ENCODE results near the gene KRT36. TPM values are rescaled to one million over a fixed set of nuclear protein-coding genes. Genes with fewer than 3 reads are reported as not detected.

Gene KRT36
- total RNA-seq, 1 experiment from 2014 or later: not detected

DNA sequence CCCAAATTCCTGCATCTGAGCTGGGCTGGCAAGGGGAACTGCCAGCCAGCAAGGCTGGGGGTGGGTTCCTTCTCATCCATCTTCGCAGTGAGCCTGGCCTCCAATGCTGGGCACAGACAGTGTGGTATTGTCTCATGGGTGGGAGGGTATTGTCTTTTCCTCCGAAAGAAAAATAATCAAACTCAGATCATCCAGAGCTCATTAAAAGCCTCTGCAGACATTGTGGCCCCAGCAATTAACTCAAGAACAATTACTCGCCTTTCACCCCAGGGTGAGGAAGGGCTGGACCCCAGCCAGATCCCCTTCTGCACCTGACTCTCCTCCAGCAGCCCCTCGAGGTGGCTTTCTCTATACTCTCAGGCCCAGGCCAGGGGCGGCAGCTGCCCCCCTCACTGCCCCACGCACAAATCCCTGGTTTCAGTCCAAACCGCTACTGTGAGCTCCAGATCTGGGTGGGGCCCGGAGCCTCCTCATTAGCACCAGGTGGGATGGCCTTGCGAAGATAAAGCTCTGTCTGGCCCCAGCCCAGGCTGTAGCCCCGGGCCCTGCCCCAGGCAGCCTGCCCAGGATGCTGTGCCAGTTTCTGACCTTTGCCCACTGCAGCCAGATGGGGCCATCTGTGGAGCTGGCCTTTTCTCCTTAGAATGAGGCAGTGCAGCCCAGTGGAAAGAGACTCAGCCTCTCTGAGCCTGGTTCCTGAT lies 31.3 kb upstream of the KRT36 start:
- Histone ChIP-seq H3K4me3 (ENCODE audit: low read depth, low read length) (no peak overlapping the region), H3K36me3 (ENCODE audit: control insufficient read depth, insufficient read depth, low read length) (peaks cover 8% of the 10 kb centered on the region), H3K27me3 (replicated peaks; ENCODE audit: control insufficient read depth, insufficient read depth, low read length) (no peaks in the 10 kb centered on the region), H3K4me1 (peaks cover 66% of the 10 kb centered on the region), H3K9me3 (no peaks in the 10 kb centered on the region)
- Mint-ChIP-seq H3K27ac (ENCODE audit: unreplicated experiment) (peak overlapping the region; percentile 97), H3K9me3 (ENCODE audit: unreplicated experiment) (no peaks in the 10 kb centered on the region), H3K27me3 (ENCODE audit: insufficient read depth, unreplicated experiment) (no peaks in the 10 kb centered on the region), H3K4me1 (ENCODE audit: low read depth, unreplicated experiment) (peaks cover 50% of the 10 kb centered on the region), H3K36me3 (ENCODE audit: insufficient read depth, unreplicated experiment) (peaks cover 71% of the 10 kb centered on the region), H3K4me3 (ENCODE audit: unreplicated experiment) (peak overlapping the region; percentile 68)
- no peak for TF ChIP-seq CTCF (IDR thresholded peaks at IDR 0.05; ENCODE audit: insufficient read depth in 1 of 2, low read depth in 1 of 2, low read length in 1 of 2, severe bottlenecking in 1 of 2, unreplicated experiment in 1 of 2)
- ChIA-PET POLR2A (interaction anchor here (1.4 to 2.0 kb wide), 4 partner anchors 23 to 167 kb away, joined by 6 to 18 read pairs (median 10); no protein-coding TSS in a partner anchor), CTCF (interaction anchor here (0.9 to 2.9 kb wide), 9 partner anchors 10 to 167 kb away, joined by 3 to 27 read pairs (median 7); no protein-coding TSS in a partner anchor)
- no TSS peak for BruUV-seq (replicated peaks)
- intact Hi-C loops (cut with micrococcal nuclease; ENCODE audit: unreplicated experiment): loop anchor here (1.0 to 10.0 kb wide), 3 partner anchors 106 to 664 kb away; no protein-coding TSS in a partner anchor
- peak in 1 of 2 experiments; percentile 70 for DNase-seq

GRCh38 chr17:41519501-41520224 lies 30.0 kb upstream of the KRT36 start:
- H3K9me3 ChIP-seq: no peaks in the 10 kb centered on the region
- H3K4me1 Mint-ChIP-seq (ENCODE audit: low read depth, unreplicated experiment): peaks cover 48% of the 10 kb centered on the region
- no peaks in the 10 kb centered on the region for H3K27me3 ChIP-seq (replicated peaks; ENCODE audit: control insufficient read depth, insufficient read depth, low read length)
- H3K27ac Mint-ChIP-seq (ENCODE audit: unreplicated experiment): peak overlapping the region; percentile 74
- BruUV-seq (replicated peaks): no TSS peak
- peak in 1 of 2 experiments; percentile 64 for DNase-seq
- no peaks in the 10 kb centered on the region for H3K27me3 Mint-ChIP-seq (ENCODE audit: insufficient read depth, unreplicated experiment)
- intact Hi-C loops (cut with micrococcal nuclease; ENCODE audit: unreplicated experiment): loop anchor here (5.0 to 10.0 kb wide), 2 partner anchors 105 to 612 kb away; no protein-coding TSS in a partner anchor
- no peaks in the 10 kb centered on the region for H3K9me3 Mint-ChIP-seq (ENCODE audit: unreplicated experiment)
- H3K4me3 Mint-ChIP-seq (ENCODE audit: unreplicated experiment): no peak overlapping the region
- peaks cover 5% of the 10 kb centered on the region for H3K36me3 ChIP-seq (ENCODE audit: control insufficient read depth, insufficient read depth, low read length)
- POLR2A ChIA-PET: no interaction called here
- H3K4me1 ChIP-seq: peaks cover 57% of the 10 kb centered on the region
- CTCF ChIA-PET: interaction anchor here (1.0 to 1.1 kb wide), 2 partner anchors 29 to 146 kb away, joined by 3 to 6 read pairs; no protein-coding TSS in a partner anchor
- no peak for TF ChIP-seq CTCF (IDR thresholded peaks at IDR 0.05; ENCODE audit: insufficient read depth in 1 of 2, low read depth in 1 of 2, low read length in 1 of 2, severe bottlenecking in 1 of 2, unreplicated experiment in 1 of 2)
- no peak overlapping the region for H3K4me3 ChIP-seq (ENCODE audit: low read depth, low read length)
- H3K36me3 Mint-ChIP-seq (ENCODE audit: insufficient read depth, unreplicated experiment): peaks cover 58% of the 10 kb centered on the region

GRCh38 chr17:41518789-41519449 lies 29.2 kb upstream of the KRT36 start, which contains the start of gene KRT15:
Gene KRT15, minus strand, starts transcription at chr17:41518890. Its CDS starts 63 bp downstream, at chr17:41518827.
- ChIA-PET POLR2A (no interaction called here), CTCF (interaction anchor here (1.0 to 1.1 kb wide), 2 partner anchors 30 to 147 kb away, joined by 3 to 6 read pairs; no protein-coding TSS in a partner anchor)
- H3K36me3 ChIP-seq (ENCODE audit: control insufficient read depth, insufficient read depth, low read length): peaks cover 1% of the 10 kb centered on the region
- no peak within 1 kb of the TSS for H3K4me3 ChIP-seq (ENCODE audit: low read depth, low read length)
- no TSS peak for BruUV-seq (replicated peaks)
- intact Hi-C loops (cut with micrococcal nuclease; ENCODE audit: unreplicated experiment): no loop called here
- no peak within 1 kb of the TSS for H3K4me3 Mint-ChIP-seq (ENCODE audit: unreplicated experiment)
- TF ChIP-seq CTCF (IDR thresholded peaks at IDR 0.05; ENCODE audit: insufficient read depth in 1 of 2, low read depth in 1 of 2, low read length in 1 of 2, severe bottlenecking in 1 of 2, unreplicated experiment in 1 of 2): no peak
- no peaks in the 10 kb centered on the region for H3K27me3 Mint-ChIP-seq (ENCODE audit: insufficient read depth, unreplicated experiment)
- peaks cover 40% of the 10 kb centered on the region for H3K4me1 Mint-ChIP-seq (ENCODE audit: low read depth, unreplicated experiment)
- peak within 1 kb of the TSS; percentile 74 for H3K27ac Mint-ChIP-seq (ENCODE audit: unreplicated experiment)
- peaks cover 51% of the 10 kb centered on the region for H3K36me3 Mint-ChIP-seq (ENCODE audit: insufficient read depth, unreplicated experiment)
- no peak for DNase-seq
- H3K9me3 Mint-ChIP-seq (ENCODE audit: unreplicated experiment): no peaks in the 10 kb centered on the region
- no peaks in the 10 kb centered on the region for H3K9me3 ChIP-seq
- H3K4me1 ChIP-seq: peaks cover 50% of the 10 kb centered on the region
- no peaks in the 10 kb centered on the region for H3K27me3 ChIP-seq (replicated peaks; ENCODE audit: control insufficient read depth, insufficient read depth, low read length)

Measured in Caco-2 (cell line).